GM12892 (cell line): ENCODE measurements around the gene SHISAL2B.

Source experiments
- POLR2A ChIP-seq: IDR thresholded peaks from 2 replicates; pipeline ENCODE4 v1.6.1; 2011; ENCODE audit warnings: low read depth, low read length, control low read depth
- POLR2AphosphoS5 ChIP-seq: IDR thresholded peaks from 2 replicates; pipeline ENCODE4 v1.6.1; 2011; ENCODE audit warnings: low read depth, low read length, control low read depth
- TAF1 ChIP-seq: IDR thresholded peaks from 2 replicates; pipeline ENCODE4 v1.6.1; 2011; ENCODE audit warnings: low read depth, mild to moderate bottlenecking, control low read depth, low read length, borderline replicate concordance

DNA sequence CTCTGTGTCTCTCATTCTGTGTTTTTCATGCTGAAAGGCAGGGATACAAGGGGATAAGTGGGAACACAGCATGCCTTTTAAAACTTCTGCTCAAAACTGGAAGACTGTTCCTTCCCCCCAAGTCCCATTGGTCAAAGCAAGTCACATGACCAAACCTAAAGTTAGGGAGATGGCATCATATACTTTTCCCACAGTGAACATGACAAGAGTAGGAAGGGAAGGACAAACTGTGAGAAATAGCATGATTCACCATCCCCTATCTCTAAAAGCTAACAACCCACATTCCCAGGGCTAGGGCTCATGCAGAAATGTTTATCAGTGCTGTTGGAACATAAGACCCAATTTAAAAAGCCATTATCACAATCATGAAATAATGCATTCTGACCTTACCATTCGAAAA is 24.2 kb upstream of the SHISAL2B start:
- no peak for TF ChIP-seq POLR2A
- TF ChIP-seq POLR2AphosphoS5 = no peak
- no peak for TF ChIP-seq TAF1
